Astrocyte of the cerebellum (primary cell): ENCODE measurements around the gene CCDC107.
A peak's percentile ranks its signal among the peaks of the same experiment; 100 is the strongest.

ENCODE experiments used
- DNase-seq: peaks from one replicate; pipeline ENCODE4 v3.0.0-alpha.2; 2011; ENCODE audit warnings: low read depth
- H3K4me3 ChIP-seq: 2 replicates; pipeline ENCODE4 v1.5.1; 2011; ENCODE audit warnings: mild to moderate bottlenecking, low read depth, low read length, moderate library complexity
- in situ Hi-C: cut with HindIII; loops from 2 replicates; pipeline ENCODE4 v1.10.0; 2017; ENCODE audit warnings: low sequenced_read_pairs
- TF ChIP-seq, protein P1 (sequence below): IDR thresholded peaks from 2 replicates; pipeline ENCODE4 v1.5.1; 2012; ENCODE audit warnings: low read length, low read depth, moderate library complexity, mild to moderate bottlenecking; ENCODE audit errors: missing control alignments

Gene CCDC107

DNA sequence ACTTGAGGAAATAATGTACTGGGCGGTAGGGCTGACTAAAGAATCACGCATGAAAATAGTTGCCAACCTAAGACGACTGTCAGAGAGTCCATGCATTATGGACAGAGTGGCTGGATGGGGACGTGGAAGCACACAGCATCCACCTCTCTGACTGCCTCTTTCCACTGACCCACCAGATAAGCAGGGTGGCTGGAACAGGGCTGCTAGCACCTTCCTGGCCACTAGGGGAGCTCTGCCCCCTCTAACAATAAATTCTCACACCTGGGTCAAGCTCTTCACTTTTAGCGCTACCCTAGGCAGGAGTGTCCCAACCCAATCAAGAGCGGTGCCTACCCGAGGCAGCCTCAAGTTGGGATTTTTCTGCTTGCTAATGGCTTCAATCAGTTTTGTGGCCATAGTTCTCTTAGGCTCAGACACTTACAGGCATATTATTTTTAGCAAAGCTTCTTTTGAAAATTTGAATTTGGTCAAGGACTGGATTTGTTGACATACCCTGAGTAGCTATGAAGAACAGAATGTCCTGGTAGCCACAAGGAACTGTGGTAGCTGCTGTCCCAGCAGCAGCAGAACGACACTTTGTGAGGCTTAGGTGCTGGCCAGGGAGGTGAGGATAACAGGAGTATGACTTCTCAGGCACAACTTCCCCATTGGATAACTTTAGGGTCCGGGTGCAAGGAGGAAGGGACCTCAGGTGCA, 38.6 kb downstream of the CCDC107 start:
- TF ChIP-seq, protein P1, sequence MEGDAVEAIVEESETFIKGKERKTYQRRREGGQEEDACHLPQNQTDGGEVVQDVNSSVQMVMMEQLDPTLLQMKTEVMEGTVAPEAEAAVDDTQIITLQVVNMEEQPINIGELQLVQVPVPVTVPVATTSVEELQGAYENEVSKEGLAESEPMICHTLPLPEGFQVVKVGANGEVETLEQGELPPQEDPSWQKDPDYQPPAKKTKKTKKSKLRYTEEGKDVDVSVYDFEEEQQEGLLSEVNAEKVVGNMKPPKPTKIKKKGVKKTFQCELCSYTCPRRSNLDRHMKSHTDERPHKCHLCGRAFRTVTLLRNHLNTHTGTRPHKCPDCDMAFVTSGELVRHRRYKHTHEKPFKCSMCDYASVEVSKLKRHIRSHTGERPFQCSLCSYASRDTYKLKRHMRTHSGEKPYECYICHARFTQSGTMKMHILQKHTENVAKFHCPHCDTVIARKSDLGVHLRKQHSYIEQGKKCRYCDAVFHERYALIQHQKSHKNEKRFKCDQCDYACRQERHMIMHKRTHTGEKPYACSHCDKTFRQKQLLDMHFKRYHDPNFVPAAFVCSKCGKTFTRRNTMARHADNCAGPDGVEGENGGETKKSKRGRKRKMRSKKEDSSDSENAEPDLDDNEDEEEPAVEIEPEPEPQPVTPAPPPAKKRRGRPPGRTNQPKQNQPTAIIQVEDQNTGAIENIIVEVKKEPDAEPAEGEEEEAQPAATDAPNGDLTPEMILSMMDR, result peak; percentile 97
- H3K4me3 ChIP-seq, result no peak overlapping the region
- no peak for DNase-seq
- in situ Hi-C loops, result no loop called here

DNA sequence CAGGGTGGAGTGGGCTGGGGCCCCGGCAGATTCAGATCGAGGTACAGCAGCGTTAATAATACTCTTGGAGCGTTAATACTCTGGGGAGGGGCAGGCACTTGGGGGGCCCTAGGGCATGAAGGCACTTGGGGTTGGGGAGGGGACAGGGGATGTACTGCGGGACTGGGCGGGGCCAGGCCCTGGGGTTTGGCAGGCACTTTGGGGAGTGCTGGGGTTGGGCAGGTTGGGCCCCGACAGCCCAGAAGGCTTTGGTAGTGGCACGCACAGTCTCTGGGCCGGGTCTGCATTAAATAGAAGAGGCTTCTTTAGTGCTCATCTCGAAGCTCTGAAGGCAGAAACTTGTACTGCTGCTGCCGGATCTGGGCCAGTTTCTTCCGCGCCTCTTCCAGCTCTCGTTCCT, 39.4 kb downstream of the CCDC107 start:
- no peak overlapping the region for H3K4me3 ChIP-seq
- DNase-seq, result no peak
- TF ChIP-seq, protein P1, result no peak
- in situ Hi-C loops, result no loop called here

DNA sequence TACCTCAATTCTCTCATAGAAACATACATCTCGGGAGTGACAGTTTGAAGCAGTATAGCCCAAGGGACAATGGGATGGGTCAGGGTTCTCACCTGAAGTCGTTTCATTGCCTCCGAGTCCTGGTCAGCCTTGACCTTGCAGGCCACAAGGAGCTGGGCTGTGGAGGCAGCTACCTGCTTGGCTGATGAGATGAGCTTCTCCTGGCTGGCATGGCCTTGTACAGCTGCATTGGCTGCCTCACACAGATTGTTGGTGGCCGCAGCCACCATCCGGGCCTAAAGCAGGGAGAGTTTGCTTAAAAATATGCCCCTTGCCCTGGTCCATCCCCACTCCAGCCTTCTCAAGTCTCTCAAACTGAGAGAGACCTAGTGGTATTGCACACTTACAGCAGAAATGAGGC, 40.1 kb downstream of the CCDC107 start:
- no peak overlapping the region for H3K4me3 ChIP-seq
- TF ChIP-seq, protein P1, result no peak
- DNase-seq, result no peak
- in situ Hi-C loops, result no loop called here

DNA sequence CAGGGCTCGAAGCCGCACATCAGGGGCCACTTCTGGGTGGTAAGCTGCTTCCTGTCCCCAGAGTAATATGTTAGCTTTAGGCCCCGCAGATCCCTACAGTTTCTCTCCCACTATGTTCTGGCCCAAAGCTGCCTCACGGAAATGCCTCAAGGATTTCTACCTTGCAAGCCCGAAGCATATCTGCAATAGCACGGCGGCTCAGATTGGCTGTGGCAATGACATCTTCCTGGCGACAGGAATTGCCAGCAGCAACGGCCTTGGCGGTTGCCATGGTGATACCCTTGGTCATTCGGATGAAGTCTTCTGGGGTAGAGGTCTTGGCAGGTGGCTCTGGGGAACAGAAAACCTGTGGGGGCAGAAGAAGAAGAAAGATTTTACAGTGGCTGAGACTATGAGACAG, 41.9 kb downstream of the CCDC107 start:
- TF ChIP-seq, protein P1, result no peak
- in situ Hi-C loops, result no loop called here
- DNase-seq, result no peak
- no peak overlapping the region for H3K4me3 ChIP-seq

DNA sequence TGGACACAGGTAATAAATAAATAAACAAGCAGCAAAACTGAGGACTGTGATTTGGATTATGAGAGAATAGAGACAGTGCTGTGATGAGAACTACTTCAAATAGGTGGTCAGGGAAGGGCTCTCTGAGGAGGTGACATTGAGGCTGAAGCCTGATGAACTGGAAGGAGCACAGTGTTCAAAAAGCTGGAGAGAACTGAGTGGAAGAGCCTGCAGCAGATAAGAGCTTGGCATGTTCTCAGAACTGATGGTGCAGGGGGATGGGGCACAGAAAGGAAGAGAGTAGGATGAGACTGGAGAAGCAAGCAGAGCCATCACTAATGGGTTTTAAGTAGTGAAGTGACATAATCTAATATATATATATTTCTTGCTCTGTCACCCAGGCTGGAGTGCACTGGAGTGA, 42.9 kb downstream of the CCDC107 start:
- TF ChIP-seq, protein P1, result no peak
- DNase-seq, result no peak
- in situ Hi-C loops, result no loop called here
- no peak overlapping the region for H3K4me3 ChIP-seq

DNA sequence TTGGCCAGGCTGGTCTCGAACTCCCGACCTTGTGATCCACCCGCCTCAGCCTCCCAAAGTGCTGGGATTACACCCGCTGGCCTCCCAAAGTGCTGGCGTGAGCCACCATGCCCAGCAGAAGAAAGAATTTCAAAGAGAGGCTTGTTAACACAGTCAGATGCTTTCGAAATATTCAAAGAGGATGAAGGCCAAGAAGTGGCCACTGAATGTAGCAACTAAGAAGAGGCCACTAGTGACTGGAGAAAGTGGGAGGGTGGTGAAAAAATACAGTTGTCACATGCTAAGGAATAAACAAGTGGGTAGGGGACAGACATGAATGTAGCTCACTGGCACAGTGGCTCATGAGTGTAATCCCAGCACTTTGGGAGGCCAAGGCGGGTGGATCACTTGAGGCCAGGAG, 44.6 kb downstream of the CCDC107 start:
- DNase-seq, result no peak
- no peak overlapping the region for H3K4me3 ChIP-seq
- in situ Hi-C loops, result no loop called here
- TF ChIP-seq, protein P1, result no peak
